ENCODE measurements around the gene THRSP. TPM values are rescaled to one million over a fixed set of nuclear protein-coding genes. Genes with fewer than 3 reads are reported as not detected.

Gene THRSP
- total RNA-seq, 1 experiment from 2014 or later = 0.72 TPM

DNA sequence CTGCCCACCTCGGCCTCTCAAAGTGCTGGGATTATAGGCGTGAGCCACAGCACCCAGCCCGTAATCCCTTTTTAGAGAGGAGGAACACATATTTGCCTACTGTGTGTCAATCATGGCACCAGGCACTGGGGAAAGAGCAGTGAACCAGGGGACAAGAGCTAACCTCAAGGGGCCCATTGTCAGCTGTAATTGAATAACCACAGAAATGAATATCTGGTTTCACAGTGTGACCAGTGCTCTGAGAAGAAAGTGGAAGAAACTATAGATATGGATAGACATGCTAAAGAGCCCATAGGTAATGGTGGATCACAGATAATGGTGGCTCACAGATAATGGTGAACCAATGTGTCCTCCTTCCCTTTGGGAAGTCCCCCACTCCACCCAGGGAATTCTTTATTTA, 32.0 kb upstream of the THRSP start:
- no peaks in the 10 kb centered on the region for H3K79me2 ChIP-seq (ENCODE audit: low read depth)
- ChIA-PET POLR2A (ENCODE audit: unreplicated experiment) (interaction anchor here (0.7 kb wide), 1 partner anchor 429 kb away, joined by 7 read pairs; no protein-coding TSS in a partner anchor), CTCF (interaction anchor here (0.9 to 1.0 kb wide), 2 partner anchors 9 to 533 kb away, joined by 3 to 4 read pairs; no protein-coding TSS in a partner anchor)
- H2AFZ ChIP-seq = no peak overlapping the region
- no peak for TF ChIP-seq EZH2 (IDR thresholded peaks at IDR 0.05; ENCODE audit: low read depth)
- TF ChIP-seq, protein P1, sequence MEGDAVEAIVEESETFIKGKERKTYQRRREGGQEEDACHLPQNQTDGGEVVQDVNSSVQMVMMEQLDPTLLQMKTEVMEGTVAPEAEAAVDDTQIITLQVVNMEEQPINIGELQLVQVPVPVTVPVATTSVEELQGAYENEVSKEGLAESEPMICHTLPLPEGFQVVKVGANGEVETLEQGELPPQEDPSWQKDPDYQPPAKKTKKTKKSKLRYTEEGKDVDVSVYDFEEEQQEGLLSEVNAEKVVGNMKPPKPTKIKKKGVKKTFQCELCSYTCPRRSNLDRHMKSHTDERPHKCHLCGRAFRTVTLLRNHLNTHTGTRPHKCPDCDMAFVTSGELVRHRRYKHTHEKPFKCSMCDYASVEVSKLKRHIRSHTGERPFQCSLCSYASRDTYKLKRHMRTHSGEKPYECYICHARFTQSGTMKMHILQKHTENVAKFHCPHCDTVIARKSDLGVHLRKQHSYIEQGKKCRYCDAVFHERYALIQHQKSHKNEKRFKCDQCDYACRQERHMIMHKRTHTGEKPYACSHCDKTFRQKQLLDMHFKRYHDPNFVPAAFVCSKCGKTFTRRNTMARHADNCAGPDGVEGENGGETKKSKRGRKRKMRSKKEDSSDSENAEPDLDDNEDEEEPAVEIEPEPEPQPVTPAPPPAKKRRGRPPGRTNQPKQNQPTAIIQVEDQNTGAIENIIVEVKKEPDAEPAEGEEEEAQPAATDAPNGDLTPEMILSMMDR (conservative IDR thresholded peaks at IDR 0.05) = no peak
- intact Hi-C loops (cut with micrococcal nuclease; ENCODE audit: unreplicated experiment) = loop anchor here (2.0 kb wide), 1 partner anchor 37 kb away; the partner anchor contains the start of gene INTS4
- H3K9me2 ChIP-seq (ENCODE audit: insufficient read depth) = no peaks in the 10 kb centered on the region
- no peaks in the 10 kb centered on the region for H3K27me3 ChIP-seq (ENCODE audit: insufficient read depth, low read depth)
- H4K20me1 ChIP-seq (ENCODE audit: insufficient read depth) = no peaks in the 10 kb centered on the region
- no peak overlapping the region for H3K27ac ChIP-seq
- H3K4me1 ChIP-seq (replicated peaks; ENCODE audit: insufficient read depth) = peaks cover 62% of the 10 kb centered on the region
- no peak for DNase-seq
- BruUV-seq (replicated peaks) = no TSS peak
- no peak overlapping the region for H3K4me2 ChIP-seq
- H3K36me3 ChIP-seq (ENCODE audit: low read depth) = no peaks in the 10 kb centered on the region
- H3F3A ChIP-seq (ENCODE audit: insufficient read depth, low read depth) = peaks cover 33% of the 10 kb centered on the region
- no peak overlapping the region for H3K4me3 ChIP-seq
- H3K9me3 ChIP-seq (ENCODE audit: insufficient read depth, low read depth) = no peaks in the 10 kb centered on the region

GRCh38 chr11:78032090-78032489, 31.6 kb upstream of the THRSP start:
- DNase-seq = no peak
- TF ChIP-seq EZH2 (IDR thresholded peaks at IDR 0.05; ENCODE audit: low read depth) = no peak
- TF ChIP-seq, protein P1 (conservative IDR thresholded peaks at IDR 0.05) = no peak
- Histone ChIP-seq H4K20me1 (ENCODE audit: insufficient read depth) (no peaks in the 10 kb centered on the region), H2AFZ (no peak overlapping the region), H3K79me2 (ENCODE audit: low read depth) (no peaks in the 10 kb centered on the region), H3K4me3 (no peak overlapping the region), H3K4me2 (no peak overlapping the region), H3K9me2 (ENCODE audit: insufficient read depth) (no peaks in the 10 kb centered on the region), H3K27me3 (ENCODE audit: insufficient read depth, low read depth) (no peaks in the 10 kb centered on the region), H3F3A (ENCODE audit: insufficient read depth, low read depth) (peaks cover 37% of the 10 kb centered on the region), H3K36me3 (ENCODE audit: low read depth) (no peaks in the 10 kb centered on the region), H3K4me1 (replicated peaks; ENCODE audit: insufficient read depth) (peaks cover 66% of the 10 kb centered on the region), H3K27ac (no peak overlapping the region), H3K9me3 (ENCODE audit: insufficient read depth, low read depth) (no peaks in the 10 kb centered on the region)
- no TSS peak for BruUV-seq (replicated peaks)
- intact Hi-C loops (cut with micrococcal nuclease; ENCODE audit: unreplicated experiment) = no loop called here
- ChIA-PET POLR2A (ENCODE audit: unreplicated experiment) (no interaction called here), CTCF (interaction anchor here (0.7 kb wide), 1 partner anchor 14 kb away, joined by 3 read pairs; no protein-coding TSS in a partner anchor)

DNA sequence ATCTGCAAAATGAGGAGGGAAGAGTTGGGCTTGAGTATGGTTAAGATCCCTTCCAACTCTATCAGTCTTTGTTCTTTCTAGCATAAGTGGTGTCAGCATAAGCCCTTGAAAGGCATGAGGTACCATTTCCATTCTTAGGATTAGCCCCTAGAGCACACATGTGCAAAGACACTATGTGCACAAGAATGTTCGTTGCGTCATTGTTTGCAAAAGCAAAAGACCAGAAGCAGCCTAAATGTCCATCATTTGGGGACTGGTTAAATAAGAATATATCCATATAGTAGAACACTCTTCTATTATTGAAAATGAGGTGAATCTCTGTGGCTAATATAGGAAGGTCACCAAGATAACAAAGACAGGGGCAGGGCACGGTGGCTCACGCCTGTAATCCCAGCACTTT, 30.6 kb upstream of the THRSP start:
- Histone ChIP-seq H3K27me3 (ENCODE audit: insufficient read depth, low read depth) (no peaks in the 10 kb centered on the region), H3K4me3 (no peak overlapping the region), H3K27ac (no peak overlapping the region), H3F3A (ENCODE audit: insufficient read depth, low read depth) (peaks cover 38% of the 10 kb centered on the region), H3K4me1 (replicated peaks; ENCODE audit: insufficient read depth) (peaks cover 66% of the 10 kb centered on the region), H3K36me3 (ENCODE audit: low read depth) (no peaks in the 10 kb centered on the region), H3K79me2 (ENCODE audit: low read depth) (no peaks in the 10 kb centered on the region), H3K4me2 (no peak overlapping the region), H2AFZ (no peak overlapping the region), H3K9me2 (ENCODE audit: insufficient read depth) (no peaks in the 10 kb centered on the region), H3K9me3 (ENCODE audit: insufficient read depth, low read depth) (no peaks in the 10 kb centered on the region), H4K20me1 (ENCODE audit: insufficient read depth) (no peaks in the 10 kb centered on the region)
- ChIA-PET POLR2A (ENCODE audit: unreplicated experiment) (no interaction called here), CTCF (interaction anchor here (0.6 to 0.7 kb wide), 2 partner anchors 52 to 524 kb away, joined by 5 to 6 read pairs; no protein-coding TSS in a partner anchor)
- no peak for DNase-seq
- TF ChIP-seq EZH2 (IDR thresholded peaks at IDR 0.05; ENCODE audit: low read depth) = no peak
- TF ChIP-seq, protein P1 (conservative IDR thresholded peaks at IDR 0.05) = no peak
- intact Hi-C loops (cut with micrococcal nuclease; ENCODE audit: unreplicated experiment) = no loop called here
- no TSS peak for BruUV-seq (replicated peaks)

Measured in PC-9 (cell line).